ENCODE measurements around the gene TMEM203. TPM values are rescaled to one million over a fixed set of nuclear protein-coding genes. Genes with fewer than 3 reads are reported as not detected.

Gene TMEM203
- polyA plus RNA-seq, 1 of the 3 experiments (the other 2 are of a cell fraction) = 55.6 TPM

DNA sequence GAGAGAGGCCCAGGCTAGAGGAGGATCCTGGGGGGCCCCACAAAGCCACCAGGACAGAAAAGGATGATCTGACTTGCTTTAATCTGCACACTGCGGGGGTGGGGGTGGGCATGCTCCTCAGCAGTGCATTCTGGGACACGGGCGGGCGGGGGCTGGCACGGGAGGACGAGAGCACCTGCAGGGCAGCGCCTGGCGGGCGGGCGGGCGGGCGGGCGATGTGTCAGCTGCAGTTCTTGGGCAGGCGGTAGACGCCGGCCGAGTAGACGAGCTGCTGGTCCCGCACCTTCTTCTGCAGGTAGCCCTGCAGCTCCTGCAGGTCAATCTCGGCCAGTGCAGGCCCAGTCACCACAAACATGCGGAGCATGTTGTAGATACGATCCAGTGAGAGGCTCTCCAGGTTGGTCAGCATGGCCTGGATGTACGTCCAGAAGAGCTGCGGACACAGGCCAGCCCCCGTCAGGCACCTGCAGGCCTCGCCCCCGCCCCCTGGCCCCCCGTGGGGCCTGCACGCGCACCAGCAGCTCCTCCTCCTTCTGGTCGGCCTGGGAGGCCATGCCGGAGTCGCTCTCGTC is 30.6 kb downstream of the TMEM203 start:
- H3K36me3 ChIP-seq (replicated peaks in 1 of 2; ENCODE audit: control insufficient read depth in 1 of 2, insufficient read depth in 2 of 2, low read length in 1 of 2) = peaks cover 0 to 13% of the 10 kb centered on the region in 2 experiments
- no peaks in the 10 kb centered on the region for H4K20me1 ChIP-seq (ENCODE audit: insufficient read depth)
- no peaks in the 10 kb centered on the region for H3F3A ChIP-seq (replicated peaks; ENCODE audit: insufficient read depth)
- no peaks in the 10 kb centered on the region for H3K9me3 ChIP-seq
- H3K9me2 ChIP-seq = no peaks in the 10 kb centered on the region
- DNase-seq = no peak
- H3K79me2 ChIP-seq (ENCODE audit: insufficient read depth) = no peaks in the 10 kb centered on the region
- WGBS (ENCODE audit: low lambda C conversion rate) = 97% methylated on average over 13 of the region's 34 CpGs
- no peak overlapping the region for H2AFZ ChIP-seq (ENCODE audit: low read depth)
- CTCF ChIA-PET = interaction anchor here (0.6 to 5.0 kb wide), 4 partner anchors 13 to 88 kb away, joined by 3 to 24 read pairs (median 7); partner anchors contain the start of genes ANAPC2, MAN1B1 and SSNA1
- H3K4me1 ChIP-seq (ENCODE audit: control insufficient read depth in 1 of 2, insufficient read depth in 2 of 2, low read depth in 1 of 2, low read length in 1 of 2) = peaks cover 0 to 19% of the 10 kb centered on the region in 2 experiments; a peak in 1 of 4 replicates
- no peak for TF ChIP-seq FOXM1 (IDR thresholded peaks at IDR 0.05; ENCODE audit: low read depth)
- TF ChIP-seq EP300 (IDR thresholded peaks at IDR 0.05; ENCODE audit: borderline replicate concordance in 1 of 2, low read depth in 1 of 2, low read length in 1 of 2) = no peak
- no peak for TF ChIP-seq JUND (IDR thresholded peaks at IDR 0.05)
- TF ChIP-seq, protein P1, sequence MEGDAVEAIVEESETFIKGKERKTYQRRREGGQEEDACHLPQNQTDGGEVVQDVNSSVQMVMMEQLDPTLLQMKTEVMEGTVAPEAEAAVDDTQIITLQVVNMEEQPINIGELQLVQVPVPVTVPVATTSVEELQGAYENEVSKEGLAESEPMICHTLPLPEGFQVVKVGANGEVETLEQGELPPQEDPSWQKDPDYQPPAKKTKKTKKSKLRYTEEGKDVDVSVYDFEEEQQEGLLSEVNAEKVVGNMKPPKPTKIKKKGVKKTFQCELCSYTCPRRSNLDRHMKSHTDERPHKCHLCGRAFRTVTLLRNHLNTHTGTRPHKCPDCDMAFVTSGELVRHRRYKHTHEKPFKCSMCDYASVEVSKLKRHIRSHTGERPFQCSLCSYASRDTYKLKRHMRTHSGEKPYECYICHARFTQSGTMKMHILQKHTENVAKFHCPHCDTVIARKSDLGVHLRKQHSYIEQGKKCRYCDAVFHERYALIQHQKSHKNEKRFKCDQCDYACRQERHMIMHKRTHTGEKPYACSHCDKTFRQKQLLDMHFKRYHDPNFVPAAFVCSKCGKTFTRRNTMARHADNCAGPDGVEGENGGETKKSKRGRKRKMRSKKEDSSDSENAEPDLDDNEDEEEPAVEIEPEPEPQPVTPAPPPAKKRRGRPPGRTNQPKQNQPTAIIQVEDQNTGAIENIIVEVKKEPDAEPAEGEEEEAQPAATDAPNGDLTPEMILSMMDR (IDR thresholded peaks at IDR 0.05) = no peak
- TF ChIP-seq, protein P2, sequence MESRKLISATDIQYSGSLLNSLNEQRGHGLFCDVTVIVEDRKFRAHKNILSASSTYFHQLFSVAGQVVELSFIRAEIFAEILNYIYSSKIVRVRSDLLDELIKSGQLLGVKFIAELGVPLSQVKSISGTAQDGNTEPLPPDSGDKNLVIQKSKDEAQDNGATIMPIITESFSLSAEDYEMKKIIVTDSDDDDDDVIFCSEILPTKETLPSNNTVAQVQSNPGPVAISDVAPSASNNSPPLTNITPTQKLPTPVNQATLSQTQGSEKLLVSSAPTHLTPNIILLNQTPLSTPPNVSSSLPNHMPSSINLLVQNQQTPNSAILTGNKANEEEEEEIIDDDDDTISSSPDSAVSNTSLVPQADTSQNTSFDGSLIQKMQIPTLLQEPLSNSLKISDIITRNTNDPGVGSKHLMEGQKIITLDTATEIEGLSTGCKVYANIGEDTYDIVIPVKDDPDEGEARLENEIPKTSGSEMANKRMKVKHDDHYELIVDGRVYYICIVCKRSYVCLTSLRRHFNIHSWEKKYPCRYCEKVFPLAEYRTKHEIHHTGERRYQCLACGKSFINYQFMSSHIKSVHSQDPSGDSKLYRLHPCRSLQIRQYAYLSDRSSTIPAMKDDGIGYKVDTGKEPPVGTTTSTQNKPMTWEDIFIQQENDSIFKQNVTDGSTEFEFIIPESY (IDR thresholded peaks at IDR 0.05; ENCODE audit: borderline replicate concordance, low read depth) = no peak
- TF ChIP-seq EZH2phosphoT487 (IDR thresholded peaks at IDR 0.05; ENCODE audit: borderline replicate concordance, low read depth) = no peak
- no peak overlapping the region for H3K4me2 ChIP-seq
- POLR2A ChIA-PET = no interaction called here
- H3K27me3 ChIP-seq (ENCODE audit: insufficient read depth) = 0 out of 2 replicates have a peak, but pooled peaks cover 8% of the 10 kb centered on the region
- H3K4me3 ChIP-seq (ENCODE audit: low read depth in 2 of 2, low read length in 1 of 2) = no peak overlapping the region
- H3K27ac ChIP-seq (ENCODE audit: low read depth in 2 of 2, low read length in 1 of 2) = no peak overlapping the region
- H3K9ac ChIP-seq = no peak overlapping the region

DNA sequence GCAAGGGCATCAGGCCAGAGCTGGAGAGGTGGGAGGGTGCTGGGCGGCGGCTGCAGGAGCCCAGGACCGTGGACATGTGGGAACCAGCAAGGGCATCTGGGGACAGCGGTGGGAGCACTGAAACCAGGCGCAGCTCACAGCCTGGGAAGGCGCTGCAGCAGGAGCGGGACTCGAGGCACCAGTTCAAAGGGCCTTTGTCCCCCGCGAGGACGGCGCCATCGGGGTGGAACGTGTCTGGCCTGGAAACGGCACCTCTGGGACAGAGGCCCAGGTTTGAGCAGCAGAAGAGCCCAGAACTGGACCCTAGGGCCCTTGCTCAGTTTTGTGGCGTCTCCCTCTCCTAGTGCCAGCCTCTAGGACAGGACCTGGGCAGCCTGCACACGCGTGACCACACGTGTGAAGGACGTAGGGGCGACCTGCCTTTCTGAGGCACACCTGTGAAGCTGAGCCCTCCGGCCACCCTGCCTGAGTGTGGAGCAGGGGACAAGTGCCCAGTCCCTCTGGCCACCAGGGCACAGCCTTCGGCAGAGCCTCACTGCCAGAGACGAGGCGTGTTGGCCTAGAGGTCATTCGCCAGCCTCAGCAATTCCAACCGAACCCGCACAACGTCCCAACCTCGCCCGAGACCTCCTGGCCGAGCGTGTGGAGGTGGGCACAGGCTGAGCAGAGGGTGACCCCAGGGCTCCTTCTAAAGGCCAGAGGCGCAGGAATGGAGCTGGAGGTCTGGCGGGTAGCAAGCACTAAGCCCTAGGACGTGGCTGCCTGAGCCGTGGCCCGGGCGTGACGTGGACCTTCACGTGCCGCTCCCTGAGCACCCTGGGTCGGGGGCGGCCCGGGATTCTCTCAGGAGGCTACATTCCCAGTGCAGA is 31.4 kb downstream of the TMEM203 start:
- CTCF ChIA-PET = interaction anchor here (5.0 kb wide), 1 partner anchor 14 kb away, joined by 24 read pairs; the partner anchor contains the start of genes ANAPC2 and SSNA1

More for the DNA sequence above, 31.4 kb downstream of the TMEM203 start:
- H3K36me3 ChIP-seq (replicated peaks in 1 of 2; ENCODE audit: control insufficient read depth in 1 of 2, insufficient read depth in 2 of 2, low read length in 1 of 2) = peaks cover 0 to 7% of the 10 kb centered on the region in 2 experiments
- peaks cover 0 to 23% of the 10 kb centered on the region in 2 experiments; a peak in 1 of 4 replicates for H3K4me1 ChIP-seq (ENCODE audit: control insufficient read depth in 1 of 2, insufficient read depth in 2 of 2, low read depth in 1 of 2, low read length in 1 of 2)
- no peak overlapping the region for H3K9ac ChIP-seq
- no peak overlapping the region for H3K4me2 ChIP-seq
- WGBS (ENCODE audit: low lambda C conversion rate) = 89% methylated on average over 34 of the region's 45 CpGs
- H3K27me3 ChIP-seq (ENCODE audit: insufficient read depth) = peaks cover 13% of the 10 kb centered on the region; the same call in 1 of the 2 replicates
- peak overlapping the region in 1 of 2 experiments; percentile 47; a peak in 2 of 4 replicates for H3K27ac ChIP-seq (ENCODE audit: low read depth in 2 of 2, low read length in 1 of 2)
- DNase-seq = peak; percentile 83
- H3F3A ChIP-seq (replicated peaks; ENCODE audit: insufficient read depth) = no peaks in the 10 kb centered on the region
- H4K20me1 ChIP-seq (ENCODE audit: insufficient read depth) = no peaks in the 10 kb centered on the region
- TF ChIP-seq FOXJ3 (CRISPR knock-in tag; IDR thresholded peaks at IDR 0.05) = no peak
- TF ChIP-seq TCF12 (IDR thresholded peaks at IDR 0.05) = no peak
- no peak for TF ChIP-seq ELF1 (IDR thresholded peaks at IDR 0.05)
- TF ChIP-seq GABPA (IDR thresholded peaks at IDR 0.05; ENCODE audit: low read depth) = no peak
- no peak for TF ChIP-seq RCOR1 (IDR thresholded peaks at IDR 0.05; ENCODE audit: low read length)
- TF ChIP-seq EZH2phosphoT487 (IDR thresholded peaks at IDR 0.05; ENCODE audit: borderline replicate concordance, low read depth) = no peak
- TF ChIP-seq, protein P3, sequence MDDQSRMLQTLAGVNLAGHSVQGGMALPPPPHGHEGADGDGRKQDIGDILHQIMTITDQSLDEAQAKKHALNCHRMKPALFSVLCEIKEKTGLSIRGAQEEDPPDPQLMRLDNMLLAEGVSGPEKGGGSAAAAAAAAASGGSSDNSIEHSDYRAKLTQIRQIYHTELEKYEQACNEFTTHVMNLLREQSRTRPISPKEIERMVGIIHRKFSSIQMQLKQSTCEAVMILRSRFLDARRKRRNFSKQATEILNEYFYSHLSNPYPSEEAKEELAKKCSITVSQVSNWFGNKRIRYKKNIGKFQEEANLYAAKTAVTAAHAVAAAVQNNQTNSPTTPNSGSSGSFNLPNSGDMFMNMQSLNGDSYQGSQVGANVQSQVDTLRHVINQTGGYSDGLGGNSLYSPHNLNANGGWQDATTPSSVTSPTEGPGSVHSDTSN (IDR thresholded peaks at IDR 0.05) = no peak
- no peak for TF ChIP-seq POLR2AphosphoS5 (IDR thresholded peaks at IDR 0.05; ENCODE audit: low read depth, low read length)
- H3K9me3 ChIP-seq = no peaks in the 10 kb centered on the region
- no peaks in the 10 kb centered on the region for H3K9me2 ChIP-seq
- no peaks in the 10 kb centered on the region for H3K79me2 ChIP-seq (ENCODE audit: insufficient read depth)
- POLR2A ChIA-PET = interaction anchor here (1.5 kb wide), 1 partner anchor 36 kb away, joined by 5 read pairs; the partner anchor contains the start of gene GRIN1
- H3K4me3 ChIP-seq (ENCODE audit: low read depth in 2 of 2, low read length in 1 of 2) = no peak overlapping the region
- no peak overlapping the region for H2AFZ ChIP-seq (ENCODE audit: low read depth)
